H1 (cell line): ENCODE results near the gene MOGAT2. TPM values are rescaled to one million over a fixed set of nuclear protein-coding genes. Genes with fewer than 3 reads are reported as not detected.

Experiments
- polyA plus RNA-seq, 7 experiments: library from polyadenylated mRNA; depleted of rRNA in 3 of 7; stranded (reverse) in 5 of 7; unstranded in 2 of 7; fragments of >200 nt in 5 of 7; fragments of 200-250 nt in 2 of 7; gene quantifications; 1 replicate in 5 of 7; 2 replicates in 1 of 7; 4 replicates in 1 of 7; pipeline versions ENCODE4 v1.2.1 to v1.2.3, GENCODE V29; 2011 to 2013; ENCODE audit warnings: missing spikeins in 2 of 7, mixed read lengths in 2 of 7
- small RNA-seq: library from polyadenylated mRNA; stranded (forward); fragments of <200 nt; extraction: miRNeasy Mini kit (QIAGEN cat#:217004); gene quantifications from one replicate; pipeline ENCODE3, GENCODE V24; 2013; ENCODE audit not compliant: insufficient read depth
- total RNA-seq: library from RNA; stranded (reverse); fragmentation: NEBNext Ultra II Directional; extraction: Animal tissue kit (Norgen Biotek cat#: 25700); gene quantifications from 2 replicates; pipeline ENCODE4 v1.2.1, GENCODE V29; 2021

MOGAT2 gene
- total and polyA plus RNA-seq, 2 of the 8 experiments (the other 6 are each of a cell fraction or from before 2014, with no cell fraction given) = not detected

Small RNA genes lying within 50 kb of the gene (small RNA-seq; reads per million reads assigned to genes)
- gene RN7SL786P = not detected

Other genes with a start within 250 kb of the MOGAT2 start
- 8.1 and 8.6 TPM in 2 replicates for gene GDPD5, start 191.9 kb upstream of the MOGAT2 start, total RNA-seq
- 7.8 and 10.2 TPM in 2 replicates for gene GDPD5, start 191.9 kb upstream of the MOGAT2 start, polyA plus RNA-seq (2011; rRNA removed)
- 420 and 424 TPM in 2 replicates for gene SERPINH1, start 155.6 kb upstream of the MOGAT2 start, total RNA-seq
- 621 and 869 TPM in 2 replicates for gene SERPINH1, start 155.6 kb upstream of the MOGAT2 start, polyA plus RNA-seq (2011; rRNA removed)
- gene MAP6, start 48.8 kb upstream of the MOGAT2 start, total RNA-seq = 0.54 and 0.94 TPM in 2 replicates
- gene MAP6, start 48.8 kb upstream of the MOGAT2 start, polyA plus RNA-seq (2011; rRNA removed) = 0.49 and 0.89 TPM in 2 replicates
- 2.6 and 3.2 TPM in 2 replicates for gene DGAT2, start 50.9 kb downstream of the MOGAT2 start, total RNA-seq
- gene DGAT2, start 50.9 kb downstream of the MOGAT2 start, polyA plus RNA-seq (2011; rRNA removed) = 5.9 and 8.5 TPM in 2 replicates
- 10.4 and 14.7 TPM in 2 replicates for gene UVRAG, start 97.4 kb downstream of the MOGAT2 start, total RNA-seq
- gene UVRAG, start 97.4 kb downstream of the MOGAT2 start, polyA plus RNA-seq (2011; rRNA removed) = 4.6 and 5.5 TPM in 2 replicates